MM.1S (cell line): ENCODE data around the gene PCDHA9.
"Not testable (repeated sequence)": the region's sequence is repeated elsewhere in the genome, so short reads cannot be mapped to it uniquely, and the experiment has no call there.

ENCODE experiments used
- DNase-seq: peaks from one replicate; pipeline ENCODE4 v3.0.0-alpha.2; 2015
- H2AFZ ChIP-seq: fragments of 300-600 bp; sonication (generic); 2 replicates; pipeline ENCODE4 v1.6.0; 2016; ENCODE audit warnings: antibody characterized with exemption, low read length
- H3F3A ChIP-seq: fragments of 300-600 bp; sonication (generic); 2 replicates; pipeline ENCODE4 v1.6.1; 2016; ENCODE audit warnings: mild to moderate bottlenecking, antibody characterized with exemption, low read length, moderate library complexity, mixed read lengths; ENCODE audit not compliant: insufficient read depth
- H3K27ac ChIP-seq: fragments of 300-600 bp; sonication (generic); 2 replicates; pipeline ENCODE4 v1.5.1; 2016; ENCODE audit warnings: mild to moderate bottlenecking, low read length
- H3K27me3 ChIP-seq: fragments of 300-600 bp; sonication (generic); replicated peaks from 2 replicates; pipeline ENCODE4 v1.6.0; 2016; ENCODE audit warnings: low read length; ENCODE audit not compliant: insufficient read depth
- H3K36me3 ChIP-seq: fragments of 300-600 bp; sonication (generic); replicated peaks from 2 replicates; pipeline ENCODE4 v1.6.1; 2016; ENCODE audit warnings: mild to moderate bottlenecking, low read length, mixed read lengths; ENCODE audit not compliant: insufficient read depth
- H3K4me1 ChIP-seq: fragments of 300-600 bp; sonication (generic); 2 replicates; pipeline ENCODE4 v1.6.1; 2016; ENCODE audit warnings: low read length, mixed read lengths
- H3K4me2 ChIP-seq: fragments of 300-600 bp; sonication (generic); 2 replicates; pipeline ENCODE4 v1.6.0; 2016; ENCODE audit warnings: low read depth, low read length
- H3K4me3 ChIP-seq: fragments of 300-600 bp; sonication (generic); 2 replicates; pipeline ENCODE4 v1.5.1; 2016; ENCODE audit warnings: low read length, mixed read lengths
- H3K79me2 ChIP-seq: fragments of 300-600 bp; sonication (generic); 2 replicates; pipeline ENCODE4 v1.6.1; 2016; ENCODE audit warnings: mixed run types, low read length, mixed read lengths
- H3K9ac ChIP-seq: fragments of 300-600 bp; sonication (generic); 2 replicates; pipeline ENCODE4 v1.6.1; 2016; ENCODE audit warnings: low read length, mixed read lengths
- H3K9me2 ChIP-seq: fragments of 300-600 bp; sonication (generic); replicated peaks from 2 replicates; pipeline ENCODE4 v1.6.1; 2016; ENCODE audit warnings: mild to moderate bottlenecking, low read length, mixed read lengths; ENCODE audit not compliant: insufficient read depth
- H3K9me3 ChIP-seq: fragments of 300-600 bp; sonication (generic); replicated peaks from 2 replicates; pipeline ENCODE4 v1.6.1; 2016; ENCODE audit warnings: mild to moderate bottlenecking, low read length, mixed read lengths; ENCODE audit not compliant: insufficient read depth
- H4K20me1 ChIP-seq: fragments of 300-600 bp; sonication (generic); 2 replicates; pipeline ENCODE4 v1.6.1; 2016; ENCODE audit warnings: mild to moderate bottlenecking, low read length, moderate library complexity, mixed read lengths; ENCODE audit not compliant: insufficient read depth
- CTCF ChIP-seq: fragments of 300-600 bp; sonication (generic); IDR thresholded peaks from 2 replicates; pipeline ENCODE4 v1.5.1; 2016; ENCODE audit warnings: antibody characterized with exemption, low read length, mixed read lengths
- EZH2 ChIP-seq: fragments of 300-600 bp; sonication (generic); optimal IDR thresholded peaks from 2 replicates; pipeline ENCODE3; 2017; ENCODE audit warnings: low read depth, mild to moderate bottlenecking, antibody characterized with exemption, low read length, mixed read lengths
- EZH2phosphoT487 ChIP-seq: fragments of 300-600 bp; sonication (generic); IDR thresholded peaks from 2 replicates; pipeline ENCODE4 v1.6.1; 2018; ENCODE audit warnings: antibody characterized with exemption, low read length

Gene PCDHA9

GRCh38 chr5:140823475-140823874 lies 24.7 kb upstream of the PCDHA9 start:
- TF ChIP-seq CTCF, result no peak
- TF ChIP-seq EZH2phosphoT487, result no peak
- no peak for TF ChIP-seq EZH2
- DNase-seq, result no peak
- H3K4me2 ChIP-seq, result no peak overlapping the region
- no peaks in the 10 kb centered on the region for H3K36me3 ChIP-seq
- no peaks in the 10 kb centered on the region for H4K20me1 ChIP-seq
- H3F3A ChIP-seq, result no peaks in the 10 kb centered on the region
- no peak overlapping the region for H2AFZ ChIP-seq
- H3K9me2 ChIP-seq, result no peaks in the 10 kb centered on the region
- H3K79me2 ChIP-seq, result no peaks in the 10 kb centered on the region
- H3K4me1 ChIP-seq, result no peaks in the 10 kb centered on the region
- H3K27ac ChIP-seq, result no peak overlapping the region
- H3K9ac ChIP-seq, result no peak overlapping the region
- no peaks in the 10 kb centered on the region for H3K27me3 ChIP-seq
- no peak overlapping the region for H3K4me3 ChIP-seq
- H3K9me3 ChIP-seq, result no peaks in the 10 kb centered on the region

- Histone ChIP-seq H3K9ac (no peak within 1 kb of the TSS), H3K9me3 (no peaks in the 10 kb centered on the region), H3K27me3 (no peaks in the 10 kb centered on the region), H3K9me2 (no peaks in the 10 kb centered on the region), H3K4me3 (no peak within 1 kb of the TSS), H3K4me1 (no peaks in the 10 kb centered on the region), H4K20me1 (no peaks in the 10 kb centered on the region), H3K79me2 (no peaks in the 10 kb centered on the region), H3K36me3 (no peaks in the 10 kb centered on the region), H3K4me2 (no peak within 1 kb of the TSS), H2AFZ (no peak within 1 kb of the TSS), H3K27ac (no peak within 1 kb of the TSS), H3F3A (no peaks in the 10 kb centered on the region)
- TF ChIP-seq EZH2phosphoT487, result no peak
- TF ChIP-seq EZH2, result no peak
- TF ChIP-seq CTCF, result no peak
- no peak for DNase-seq
Observed at GRCh38 chr5:140827704-140828361, 20.3 kb upstream of the PCDHA9 start, which contains the start of gene PCDHA6. Gene PCDHA6 (plus strand): TSS chr5:140827960. CDS start chr5:140828092, 132 bp downstream.

- Histone ChIP-seq H3K9me3 (no peaks in the 10 kb centered on the region), H2AFZ (no peak overlapping the region), H3K36me3 (no peaks in the 10 kb centered on the region), H3F3A (no peaks in the 10 kb centered on the region), H3K27ac (no peak overlapping the region), H3K9ac (no peak overlapping the region), H3K4me3 (no peak overlapping the region), H4K20me1 (no peaks in the 10 kb centered on the region), H3K79me2 (no peaks in the 10 kb centered on the region), H3K27me3 (no peaks in the 10 kb centered on the region), H3K4me1 (no peaks in the 10 kb centered on the region), H3K4me2 (no peak overlapping the region), H3K9me2 (no peaks in the 10 kb centered on the region)
- TF ChIP-seq EZH2 (no peak), CTCF (no peak), EZH2phosphoT487 (no peak)
- no peak for DNase-seq
Observed at GRCh38 chr5:140828362-140828737, 19.8 kb upstream of the PCDHA9 start.

GRCh38 chr5:140829511-140830501 lies 18.4 kb upstream of the PCDHA9 start:
- not testable (repeated sequence) for H3K4me2 ChIP-seq, H3K9me3 ChIP-seq, H3K4me3 ChIP-seq, H3F3A ChIP-seq, H3K9ac ChIP-seq, H3K36me3 ChIP-seq, H3K27me3 ChIP-seq, H3K4me1 ChIP-seq, H3K79me2 ChIP-seq, H2AFZ ChIP-seq, DNase-seq, H3K9me2 ChIP-seq, H4K20me1 ChIP-seq, H3K27ac ChIP-seq
